WTC11 (cell line): ENCODE results near the gene MTUS2.

Experiments used
- PRRX2 ChIP-seq: fragments of 250-450 bp; sonication (Bioruptor Pico); IDR thresholded peaks from 2 replicates; pipeline ENCODE4 v1.8.0; 2021; ENCODE audit warnings: mild to moderate bottlenecking
- TEAD4 ChIP-seq: sonication (generic); formaldehyde crosslinking; IDR thresholded peaks from 2 replicates; pipeline ENCODE4 v1.8.0; 2022; ENCODE audit warnings: mild to moderate bottlenecking, missing genetic modification reagents
- TF ChIP-seq, protein P1 (sequence below): sonication (generic); formaldehyde crosslinking; conservative IDR thresholded peaks from 2 replicates; pipeline ENCODE4 v1.8.1; 2022; ENCODE audit warnings: mild to moderate bottlenecking, missing genetic modification reagents

DNA sequence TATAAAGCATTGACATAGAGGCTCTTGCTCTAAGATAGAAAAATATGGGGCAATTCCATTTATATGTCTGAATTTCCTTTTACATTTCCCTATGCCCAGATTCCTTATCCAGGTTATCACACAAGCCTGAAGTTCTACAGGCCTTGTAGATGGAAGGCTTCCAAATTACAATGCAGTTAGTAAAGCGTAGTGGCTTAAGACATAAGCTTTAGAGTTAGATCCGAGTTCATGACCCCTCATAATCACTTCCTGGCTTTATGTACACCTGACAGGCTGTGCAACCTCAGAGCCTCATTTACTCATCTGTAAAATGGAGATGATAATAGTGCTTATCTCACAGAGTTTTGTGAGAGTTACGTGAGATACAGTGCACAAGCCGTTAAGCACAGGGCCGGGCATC is 601.9 kb downstream of the MTUS2 start:
- no peak for TF ChIP-seq PRRX2 (CRISPR knock-in tag)
- no peak for TF ChIP-seq TEAD4 (CRISPR knock-in tag)
- TF ChIP-seq, protein P1, sequence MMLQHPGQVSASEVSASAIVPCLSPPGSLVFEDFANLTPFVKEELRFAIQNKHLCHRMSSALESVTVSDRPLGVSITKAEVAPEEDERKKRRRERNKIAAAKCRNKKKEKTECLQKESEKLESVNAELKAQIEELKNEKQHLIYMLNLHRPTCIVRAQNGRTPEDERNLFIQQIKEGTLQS, result no peak
